MM.1S (cell line): Measurements from ENCODE around the gene C10orf95.

ENCODE experiments used
- DNase-seq: peaks from one replicate; pipeline ENCODE4 v3.0.0-alpha.2; 2015
- H2AFZ ChIP-seq: fragments of 300-600 bp; sonication (generic); 2 replicates; pipeline ENCODE4 v1.6.0; 2016; ENCODE audit warnings: antibody characterized with exemption, low read length
- H3F3A ChIP-seq: fragments of 300-600 bp; sonication (generic); 2 replicates; pipeline ENCODE4 v1.6.1; 2016; ENCODE audit warnings: mild to moderate bottlenecking, antibody characterized with exemption, low read length, moderate library complexity, mixed read lengths; ENCODE audit not compliant: insufficient read depth
- H3K27ac ChIP-seq: fragments of 300-600 bp; sonication (generic); 2 replicates; pipeline ENCODE4 v1.5.1; 2016; ENCODE audit warnings: mild to moderate bottlenecking, low read length
- H3K27me3 ChIP-seq: fragments of 300-600 bp; sonication (generic); replicated peaks from 2 replicates; pipeline ENCODE4 v1.6.0; 2016; ENCODE audit warnings: low read length; ENCODE audit not compliant: insufficient read depth
- H3K36me3 ChIP-seq: fragments of 300-600 bp; sonication (generic); replicated peaks from 2 replicates; pipeline ENCODE4 v1.6.1; 2016; ENCODE audit warnings: mild to moderate bottlenecking, low read length, mixed read lengths; ENCODE audit not compliant: insufficient read depth
- H3K4me1 ChIP-seq: fragments of 300-600 bp; sonication (generic); 2 replicates; pipeline ENCODE4 v1.6.1; 2016; ENCODE audit warnings: low read length, mixed read lengths
- H3K4me2 ChIP-seq: fragments of 300-600 bp; sonication (generic); 2 replicates; pipeline ENCODE4 v1.6.0; 2016; ENCODE audit warnings: low read depth, low read length
- H3K4me3 ChIP-seq: fragments of 300-600 bp; sonication (generic); 2 replicates; pipeline ENCODE4 v1.5.1; 2016; ENCODE audit warnings: low read length, mixed read lengths
- H3K79me2 ChIP-seq: fragments of 300-600 bp; sonication (generic); 2 replicates; pipeline ENCODE4 v1.6.1; 2016; ENCODE audit warnings: mixed run types, low read length, mixed read lengths
- H3K9ac ChIP-seq: fragments of 300-600 bp; sonication (generic); 2 replicates; pipeline ENCODE4 v1.6.1; 2016; ENCODE audit warnings: low read length, mixed read lengths
- H3K9me2 ChIP-seq: fragments of 300-600 bp; sonication (generic); replicated peaks from 2 replicates; pipeline ENCODE4 v1.6.1; 2016; ENCODE audit warnings: mild to moderate bottlenecking, low read length, mixed read lengths; ENCODE audit not compliant: insufficient read depth
- H3K9me3 ChIP-seq: fragments of 300-600 bp; sonication (generic); replicated peaks from 2 replicates; pipeline ENCODE4 v1.6.1; 2016; ENCODE audit warnings: mild to moderate bottlenecking, low read length, mixed read lengths; ENCODE audit not compliant: insufficient read depth
- H4K20me1 ChIP-seq: fragments of 300-600 bp; sonication (generic); 2 replicates; pipeline ENCODE4 v1.6.1; 2016; ENCODE audit warnings: mild to moderate bottlenecking, low read length, moderate library complexity, mixed read lengths; ENCODE audit not compliant: insufficient read depth
- EZH2 ChIP-seq: fragments of 300-600 bp; sonication (generic); optimal IDR thresholded peaks from 2 replicates; pipeline ENCODE3; 2017; ENCODE audit warnings: low read depth, mild to moderate bottlenecking, antibody characterized with exemption, low read length, mixed read lengths
- EZH2phosphoT487 ChIP-seq: fragments of 300-600 bp; sonication (generic); IDR thresholded peaks from 2 replicates; pipeline ENCODE4 v1.6.1; 2018; ENCODE audit warnings: antibody characterized with exemption, low read length
- TF ChIP-seq, protein P1 (sequence below): fragments of 300-600 bp; sonication (generic); IDR thresholded peaks from 2 replicates; pipeline ENCODE4 v1.5.1; 2016; ENCODE audit warnings: antibody characterized with exemption, low read length, mixed read lengths

Gene C10orf95

GRCh38 chr10:102426803-102427287 lies 24.5 kb downstream of the C10orf95 start:
- H3K4me2 ChIP-seq = no peak overlapping the region
- no peak overlapping the region for H3K9ac ChIP-seq
- no peak overlapping the region for H3K4me3 ChIP-seq
- H3K27ac ChIP-seq = no peak overlapping the region
- H3K9me2 ChIP-seq = no peaks in the 10 kb centered on the region
- H3K36me3 ChIP-seq = no peaks in the 10 kb centered on the region
- no peaks in the 10 kb centered on the region for H3K27me3 ChIP-seq
- peaks cover 12% of the 10 kb centered on the region for H3F3A ChIP-seq
- H3K4me1 ChIP-seq = peaks cover 11% of the 10 kb centered on the region
- TF ChIP-seq, protein P1, sequence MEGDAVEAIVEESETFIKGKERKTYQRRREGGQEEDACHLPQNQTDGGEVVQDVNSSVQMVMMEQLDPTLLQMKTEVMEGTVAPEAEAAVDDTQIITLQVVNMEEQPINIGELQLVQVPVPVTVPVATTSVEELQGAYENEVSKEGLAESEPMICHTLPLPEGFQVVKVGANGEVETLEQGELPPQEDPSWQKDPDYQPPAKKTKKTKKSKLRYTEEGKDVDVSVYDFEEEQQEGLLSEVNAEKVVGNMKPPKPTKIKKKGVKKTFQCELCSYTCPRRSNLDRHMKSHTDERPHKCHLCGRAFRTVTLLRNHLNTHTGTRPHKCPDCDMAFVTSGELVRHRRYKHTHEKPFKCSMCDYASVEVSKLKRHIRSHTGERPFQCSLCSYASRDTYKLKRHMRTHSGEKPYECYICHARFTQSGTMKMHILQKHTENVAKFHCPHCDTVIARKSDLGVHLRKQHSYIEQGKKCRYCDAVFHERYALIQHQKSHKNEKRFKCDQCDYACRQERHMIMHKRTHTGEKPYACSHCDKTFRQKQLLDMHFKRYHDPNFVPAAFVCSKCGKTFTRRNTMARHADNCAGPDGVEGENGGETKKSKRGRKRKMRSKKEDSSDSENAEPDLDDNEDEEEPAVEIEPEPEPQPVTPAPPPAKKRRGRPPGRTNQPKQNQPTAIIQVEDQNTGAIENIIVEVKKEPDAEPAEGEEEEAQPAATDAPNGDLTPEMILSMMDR = no peak
- no peak overlapping the region for H2AFZ ChIP-seq
- no peaks in the 10 kb centered on the region for H4K20me1 ChIP-seq
- no peak for DNase-seq
- peaks cover 15% of the 10 kb centered on the region for H3K79me2 ChIP-seq
- no peaks in the 10 kb centered on the region for H3K9me3 ChIP-seq

- DNase-seq = no peak
- Histone ChIP-seq H3K9me3 (no peaks in the 10 kb centered on the region), H3K4me2 (no peak overlapping the region), H3K4me1 (peaks cover 6% of the 10 kb centered on the region), H3F3A (peaks cover 14% of the 10 kb centered on the region), H3K27me3 (no peaks in the 10 kb centered on the region), H4K20me1 (no peaks in the 10 kb centered on the region), H3K4me3 (no peak overlapping the region), H3K36me3 (no peaks in the 10 kb centered on the region), H3K79me2 (peaks cover 5% of the 10 kb centered on the region; the same call in 1 of the 2 replicates), H3K9me2 (no peaks in the 10 kb centered on the region), H3K9ac (no peak overlapping the region), H3K27ac (no peak overlapping the region), H2AFZ (no peak overlapping the region)
- TF ChIP-seq EZH2 = no peak
- TF ChIP-seq, protein P1 = no peak
Measured at GRCh38 chr10:102425444-102425843, 25.9 kb downstream of the C10orf95 start.

- no peak overlapping the region for H2AFZ ChIP-seq
- peaks cover 19% of the 10 kb centered on the region for H3F3A ChIP-seq
- no peak overlapping the region for H3K9ac ChIP-seq
- H4K20me1 ChIP-seq = no peaks in the 10 kb centered on the region
- H3K9me3 ChIP-seq = no peaks in the 10 kb centered on the region
- no peak for TF ChIP-seq EZH2
- TF ChIP-seq, protein P1 = no peak
- TF ChIP-seq EZH2phosphoT487 = no peak
- no peak for DNase-seq
- no peaks in the 10 kb centered on the region for H3K36me3 ChIP-seq
- no peak overlapping the region for H3K4me3 ChIP-seq
- H3K79me2 ChIP-seq = peaks cover 4% of the 10 kb centered on the region; the same call in 1 of the 2 replicates
- peaks cover 9% of the 10 kb centered on the region for H3K4me1 ChIP-seq
- no peaks in the 10 kb centered on the region for H3K9me2 ChIP-seq
- H3K27me3 ChIP-seq = no peaks in the 10 kb centered on the region
- no peak overlapping the region for H3K4me2 ChIP-seq
- no peak overlapping the region for H3K27ac ChIP-seq
Measured at GRCh38 chr10:102424916-102425315, 26.4 kb downstream of the C10orf95 start.
